ENCODE measurements around the gene AMPD3.

DNA sequence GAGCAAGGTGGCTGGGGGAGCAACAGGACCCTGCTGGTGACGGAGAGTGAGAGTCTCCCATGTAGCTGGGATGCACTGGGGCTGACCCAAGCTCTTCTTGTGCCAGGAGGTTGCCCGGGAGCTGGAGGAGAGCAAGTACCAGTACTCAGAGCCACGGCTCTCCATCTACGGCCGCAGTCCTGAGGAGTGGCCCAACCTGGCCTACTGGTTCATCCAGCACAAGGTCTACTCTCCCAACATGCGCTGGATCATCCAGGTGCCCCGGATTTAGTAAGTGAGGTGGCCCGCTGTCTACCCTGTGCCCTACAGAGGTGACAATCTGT is 40.4 kb downstream of the AMPD3 start:
- no peak for TF ChIP-seq TAF1 (IDR thresholded peaks at IDR 0.05; ENCODE audit: borderline replicate concordance, low read depth, low read length)
- TF ChIP-seq POLR2A (IDR thresholded peaks at IDR 0.05; ENCODE audit: low read depth, low read length): no peak
- TF ChIP-seq POLR2AphosphoS5 (IDR thresholded peaks at IDR 0.05; ENCODE audit: low read depth, low read length): no peak

All from GM12892 (cell line).